ENCODE data around the gene MSRB1. TPM values are rescaled to one million over a fixed set of nuclear protein-coding genes. Genes with fewer than 3 reads are reported as not detected.

Gene MSRB1
- total and polyA plus RNA-seq, 2 donors (not counting 1 experiment from before 2014, with no cell fraction given): 8.5 to 17.5 TPM

DNA sequence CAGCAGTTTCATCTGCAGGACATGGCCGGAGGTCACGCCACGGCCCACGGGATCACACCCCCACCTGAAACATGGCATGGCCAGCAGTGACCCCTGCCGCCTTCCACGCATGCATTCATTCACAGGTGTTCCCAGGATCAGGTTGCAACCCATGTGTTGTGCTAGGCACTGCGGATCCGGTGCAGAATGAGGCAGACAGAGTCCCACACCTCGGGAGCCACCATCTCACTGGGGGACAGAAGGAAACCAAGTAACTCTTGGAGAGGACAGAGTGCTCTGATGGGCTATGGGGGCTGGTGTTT, 4.3 kb upstream of the MSRB1 start:
- WGBS (ENCODE audit: insufficient coverage): 96% methylated on average over 9 of the region's 9 CpGs
- Histone ChIP-seq H3K36me3 (replicated peaks in 1 of 2; ENCODE audit: control extremely low read depth in 1 of 2, control insufficient read depth in 1 of 2, extremely low read depth in 1 of 2, insufficient read depth in 2 of 2, low read length in 1 of 2) (no peaks in the 10 kb centered on the region), H3K27ac (ENCODE audit: low read length in 2 of 2) (no peak overlapping the region), H3K27me3 (replicated peaks in 1 of 4; ENCODE audit: control extremely low read depth in 1 of 4, control insufficient read depth in 3 of 4, insufficient read depth in 4 of 4, low read length in 3 of 4) (no peaks in the 10 kb centered on the region), H3K79me2 (ENCODE audit: control insufficient read depth, insufficient read depth, low read length) (no peaks in the 10 kb centered on the region), H2AFZ (ENCODE audit: insufficient read depth, low read depth, low read length, poor library complexity, severe bottlenecking) (no peak overlapping the region), H3K4me3 (ENCODE audit: control extremely low read depth in 1 of 5, extremely low read depth in 1 of 5, insufficient read depth in 1 of 5, low read depth in 2 of 5, low read length in 4 of 5) (no peak overlapping the region), H3K4me2 (replicated peaks; ENCODE audit: low read depth, low read length, poor library complexity, severe bottlenecking) (no peak overlapping the region), H3K9me3 (ENCODE audit: control extremely low read depth in 1 of 3, control insufficient read depth in 2 of 3, insufficient read depth in 1 of 3, low read length in 2 of 3) (no peaks in the 10 kb centered on the region), H4K20me1 (ENCODE audit: control insufficient read depth, insufficient read depth, low read length, poor library complexity, severe bottlenecking) (no peaks in the 10 kb centered on the region), H3K4me1 (ENCODE audit: control insufficient read depth in 2 of 2, insufficient read depth in 2 of 2, low read length in 2 of 2) (peaks cover 7 to 11% of the 10 kb centered on the region in 2 donors), H3K9ac (ENCODE audit: low read length) (no peak overlapping the region)
- H3K27ac Mint-ChIP-seq: no peak overlapping the region
- intact Hi-C loops (cut with micrococcal nuclease): loop anchor here (10.0 kb wide), 1 partner anchor 47 kb away; no protein-coding TSS in a partner anchor
- TF ChIP-seq, protein P1, sequence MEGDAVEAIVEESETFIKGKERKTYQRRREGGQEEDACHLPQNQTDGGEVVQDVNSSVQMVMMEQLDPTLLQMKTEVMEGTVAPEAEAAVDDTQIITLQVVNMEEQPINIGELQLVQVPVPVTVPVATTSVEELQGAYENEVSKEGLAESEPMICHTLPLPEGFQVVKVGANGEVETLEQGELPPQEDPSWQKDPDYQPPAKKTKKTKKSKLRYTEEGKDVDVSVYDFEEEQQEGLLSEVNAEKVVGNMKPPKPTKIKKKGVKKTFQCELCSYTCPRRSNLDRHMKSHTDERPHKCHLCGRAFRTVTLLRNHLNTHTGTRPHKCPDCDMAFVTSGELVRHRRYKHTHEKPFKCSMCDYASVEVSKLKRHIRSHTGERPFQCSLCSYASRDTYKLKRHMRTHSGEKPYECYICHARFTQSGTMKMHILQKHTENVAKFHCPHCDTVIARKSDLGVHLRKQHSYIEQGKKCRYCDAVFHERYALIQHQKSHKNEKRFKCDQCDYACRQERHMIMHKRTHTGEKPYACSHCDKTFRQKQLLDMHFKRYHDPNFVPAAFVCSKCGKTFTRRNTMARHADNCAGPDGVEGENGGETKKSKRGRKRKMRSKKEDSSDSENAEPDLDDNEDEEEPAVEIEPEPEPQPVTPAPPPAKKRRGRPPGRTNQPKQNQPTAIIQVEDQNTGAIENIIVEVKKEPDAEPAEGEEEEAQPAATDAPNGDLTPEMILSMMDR (IDR thresholded peaks at IDR 0.05): no peak
- TF ChIP-seq EZH2 (IDR thresholded peaks at IDR 0.05; ENCODE audit: borderline replicate concordance, insufficient read depth, low read depth, low read length, poor library complexity, severe bottlenecking): no peak
- ChIA-PET CTCF (no interaction called here), POLR2A (no interaction called here)
- ATAC-seq (ENCODE audit: low read depth): no peak
- H3K4me1 Mint-ChIP-seq: peaks cover 10% of the 10 kb centered on the region
- H3K9me3 Mint-ChIP-seq (ENCODE audit: insufficient read depth): no peaks in the 10 kb centered on the region
- H3K27me3 Mint-ChIP-seq: no peaks in the 10 kb centered on the region
- no peak overlapping the region for H3K4me3 Mint-ChIP-seq
- DNase-seq: no peak

DNA sequence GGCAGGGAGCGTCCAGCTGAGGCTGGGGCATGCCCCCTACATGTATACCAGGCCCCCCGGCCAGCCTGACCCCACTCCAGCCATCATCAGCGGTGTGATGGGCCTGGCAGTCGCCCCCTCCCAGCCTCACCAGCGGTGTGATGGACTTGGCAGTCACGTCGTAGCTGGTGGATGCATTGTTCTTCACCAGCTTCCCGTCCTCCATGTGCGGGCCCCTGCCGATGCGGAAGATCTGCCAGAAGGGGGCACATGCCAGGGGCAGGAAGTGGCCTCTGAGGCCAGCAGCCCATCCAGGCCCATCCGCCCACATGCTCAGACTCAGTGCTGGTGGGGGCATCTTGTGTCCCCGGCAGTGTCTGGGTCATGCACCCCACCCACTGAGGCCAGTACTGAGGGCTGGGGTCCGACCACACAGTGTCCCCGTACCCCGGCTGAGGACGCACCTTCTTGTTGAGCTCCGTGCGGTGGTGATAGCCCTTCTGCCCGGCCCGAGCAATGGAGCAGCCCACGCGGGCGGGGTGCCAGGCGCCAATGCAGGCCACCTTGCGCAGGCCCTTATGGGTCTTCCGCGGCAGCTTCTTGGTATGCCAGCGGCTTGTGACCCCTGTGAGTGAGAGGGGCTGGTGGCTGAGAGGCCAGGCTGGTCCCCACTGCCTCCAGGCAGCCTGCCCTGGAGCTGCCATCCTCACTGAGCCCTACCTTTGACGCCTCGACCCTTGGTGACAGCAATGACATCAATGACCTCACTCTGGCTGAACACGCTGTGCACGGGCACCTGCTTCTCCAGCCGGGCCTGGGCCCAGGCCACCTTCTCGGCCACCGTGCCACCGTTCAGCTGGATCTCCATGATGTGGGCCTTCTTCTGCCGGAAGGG, 3.7 kb upstream of the MSRB1 start:
- ChIA-PET POLR2A (no interaction called here), CTCF (interaction anchor here (1.6 kb wide), 1 partner anchor 18 kb away, joined by 7 read pairs; no protein-coding TSS in a partner anchor)
- DNase-seq: no peak
- Histone ChIP-seq H3K9ac (ENCODE audit: low read length) (no peak overlapping the region), H4K20me1 (ENCODE audit: control insufficient read depth, insufficient read depth, low read length, poor library complexity, severe bottlenecking) (no peaks in the 10 kb centered on the region), H3K79me2 (ENCODE audit: control insufficient read depth, insufficient read depth, low read length) (no peaks in the 10 kb centered on the region), H3K4me2 (replicated peaks; ENCODE audit: low read depth, low read length, poor library complexity, severe bottlenecking) (no peak overlapping the region), H3K27me3 (replicated peaks in 1 of 4; ENCODE audit: control extremely low read depth in 1 of 4, control insufficient read depth in 3 of 4, insufficient read depth in 4 of 4, low read length in 3 of 4) (no peaks in the 10 kb centered on the region), H3K9me3 (ENCODE audit: control extremely low read depth in 1 of 3, control insufficient read depth in 2 of 3, insufficient read depth in 1 of 3, low read length in 2 of 3) (no peaks in the 10 kb centered on the region), H3K4me1 (ENCODE audit: control insufficient read depth in 2 of 2, insufficient read depth in 2 of 2, low read length in 2 of 2) (peaks cover 13 to 17% of the 10 kb centered on the region in 2 donors), H3K4me3 (ENCODE audit: control extremely low read depth in 1 of 5, extremely low read depth in 1 of 5, insufficient read depth in 1 of 5, low read depth in 2 of 5, low read length in 4 of 5) (no peak overlapping the region), H3K27ac (ENCODE audit: low read length in 2 of 2) (no peak overlapping the region), H3K36me3 (replicated peaks in 1 of 2; ENCODE audit: control extremely low read depth in 1 of 2, control insufficient read depth in 1 of 2, extremely low read depth in 1 of 2, insufficient read depth in 2 of 2, low read length in 1 of 2) (no peaks in the 10 kb centered on the region), H2AFZ (ENCODE audit: insufficient read depth, low read depth, low read length, poor library complexity, severe bottlenecking) (no peak overlapping the region)
- intact Hi-C loops (cut with micrococcal nuclease): loop anchor here (10.0 kb wide), 1 partner anchor 48 kb away; no protein-coding TSS in a partner anchor
- Mint-ChIP-seq H3K27me3 (no peaks in the 10 kb centered on the region), H3K9me3 (ENCODE audit: insufficient read depth) (no peaks in the 10 kb centered on the region), H3K4me1 (peaks cover 16% of the 10 kb centered on the region), H3K27ac (no peak overlapping the region), H3K4me3 (no peak overlapping the region)
- WGBS (ENCODE audit: insufficient coverage): 93% methylated on average over 30 of the region's 38 CpGs
- ATAC-seq (ENCODE audit: low read depth): no peak
- TF ChIP-seq, protein P1 (IDR thresholded peaks at IDR 0.05): no peak
- TF ChIP-seq EZH2 (IDR thresholded peaks at IDR 0.05; ENCODE audit: borderline replicate concordance, insufficient read depth, low read depth, low read length, poor library complexity, severe bottlenecking): no peak
